Naive thymus-derived CD4-positive, alpha-beta T cell (primary cell): ENCODE measurements around the gene NDUFB8. TPM values are rescaled to one million over a fixed set of nuclear protein-coding genes. Genes with fewer than 3 reads are reported as not detected.

ENCODE experiments used
- ATAC-seq: fragments of 150-1000 bp; cut with Tn5 transposase; 2 replicates; pipeline ENCODE4 v1.10.0; 2021; ENCODE audit warnings: mild to moderate bottlenecking, moderate library complexity
- CTCF ChIA-PET: fragments of 350-600 bp; sonication (Branson Sonifier 250); formaldehyde crosslinking; loops from one replicate; lab custom pipeline; 2021; ENCODE audit warnings: antibody characterized with exemption; lab: Charles Lee
- POLR2A ChIA-PET: fragments of 350-600 bp; sonication (Branson Sonifier 250); formaldehyde crosslinking; loops from one replicate; lab custom pipeline; 2021; ENCODE audit warnings: antibody characterized with exemption, inconsistent platforms; lab: Charles Lee
- DNase-seq, 9 donors: peaks; one replicate each; pipeline versions ENCODE4 v3.0.0 to v3.0.0-alpha.2; 2020 to 2022; ENCODE audit warnings: mixed read lengths in 1 of 9
- H3K27ac ChIP-seq: one replicate; pipeline ENCODE4 v1.7.0; 2013; ENCODE audit warnings: mild to moderate bottlenecking, low read depth, low read length, moderate library complexity
- H3K27me3 ChIP-seq, 2 donors: one replicate each; pipeline ENCODE4 v1.7.0; 2013; ENCODE audit warnings: low read length in 2 of 2, mild to moderate bottlenecking in 2 of 2, moderate library complexity in 2 of 2; ENCODE audit not compliant: control insufficient read depth in 2 of 2, insufficient read depth in 2 of 2
- H3K36me3 ChIP-seq, 3 experiments: 1 replicate in 2 of 3; 2 replicates in 1 of 3; pipeline ENCODE4 v1.7.0; 2013; ENCODE audit warnings: low read length in 3 of 3, mild to moderate bottlenecking in 3 of 3, moderate library complexity in 1 of 3; ENCODE audit not compliant: insufficient read depth in 3 of 3, control insufficient read depth in 2 of 3
- H3K4me1 ChIP-seq, 2 donors: one replicate each; pipeline ENCODE4 v1.7.0; 2013; ENCODE audit warnings: low read length in 2 of 2, mild to moderate bottlenecking in 2 of 2, moderate library complexity in 1 of 2; ENCODE audit not compliant: control insufficient read depth in 2 of 2, insufficient read depth in 2 of 2
- H3K4me3 ChIP-seq: 2 replicates; pipeline ENCODE4 v1.7.0; 2013; ENCODE audit warnings: mild to moderate bottlenecking, low read length
- H3K9me3 ChIP-seq, 3 experiments: 1 replicate in 2 of 3; 2 replicates in 1 of 3; pipeline ENCODE4 v1.7.0; 2013; ENCODE audit warnings: low read length in 3 of 3; ENCODE audit not compliant: control insufficient read depth in 2 of 3
- H3K27ac Mint-ChIP-seq, 9 donors: one replicate each; pipeline ENCODE4 v1.8.0; 2020 to 2022; ENCODE audit warnings: mixed read lengths in 9 of 9, mild to moderate bottlenecking in 8 of 9, moderate library complexity in 5 of 9, inconsistent platforms in 2 of 9
- H3K27me3 Mint-ChIP-seq, 5 donors: one replicate each; pipeline ENCODE4 v1.8.0; 2021 to 2022; ENCODE audit warnings: mixed read lengths in 5 of 5, mild to moderate bottlenecking in 1 of 5
- H3K36me3 Mint-ChIP-seq, 5 donors: one replicate each; pipeline ENCODE4 v1.8.0; 2020 to 2022; ENCODE audit warnings: mixed read lengths in 5 of 5, mild to moderate bottlenecking in 3 of 5, inconsistent platforms in 1 of 5
- H3K4me1 Mint-ChIP-seq, 7 donors: one replicate each; pipeline ENCODE4 v1.8.0; 2020 to 2022; ENCODE audit warnings: mixed read lengths in 7 of 7, mild to moderate bottlenecking in 3 of 7, inconsistent platforms in 1 of 7
- H3K4me3 Mint-ChIP-seq, 10 donors: one replicate each; pipeline ENCODE4 v1.8.0; 2020 to 2022; ENCODE audit warnings: mild to moderate bottlenecking in 10 of 10, mixed read lengths in 10 of 10, moderate library complexity in 6 of 10, inconsistent platforms in 2 of 10
- H3K9me3 Mint-ChIP-seq, 11 donors: one replicate each; pipeline ENCODE4 v1.8.0; 2020 to 2022; ENCODE audit warnings: mixed read lengths in 11 of 11, mild to moderate bottlenecking in 4 of 11, inconsistent platforms in 1 of 11, moderate library complexity in 1 of 11
- intact Hi-C, 2 donors: fragments of 100-400 bp; cut with micrococcal nuclease; formaldehyde crosslinking; loops; one replicate each; pipeline ENCODE4 v1.15.1; 2023
- polyA plus RNA-seq, 2 donors: library from polyadenylated mRNA; unstranded; fragments of 300-500 nt; fragmentation: Illumina TruSeq; gene quantifications; one replicate each; pipeline ENCODE4 v1.2.3, GENCODE V29; 2021
- total RNA-seq, 6 experiments: library from RNA in 5 of 6; stranded (reverse) in 5 of 6; gene quantifications; 1 replicate in 5 of 6; 2 replicates in 1 of 6; pipeline ENCODE4 v1.2.3 and lab custom pipeline; 2021 to 2026

Gene NDUFB8
- total and polyA plus RNA-seq, 7 experiments from 2014 or later = 137 to 554 (median 160) TPM

- CTCF ChIA-PET = interaction anchor here (0.6 to 0.9 kb wide), 5 partner anchors 11 to 644 kb away, joined by 3 to 9 read pairs (median 3); no protein-coding TSS in a partner anchor
- no peaks in the 10 kb centered on the region for H3K9me3 Mint-ChIP-seq
- peak overlapping the region in 4 of 9 donors; percentile 7 to 43 (median 34) for H3K27ac Mint-ChIP-seq
- peaks cover 4 to 46% (median 24%) of the 10 kb centered on the region in 7 donors for H3K4me1 Mint-ChIP-seq
- peaks cover 3 to 35% (median 17%) of the 10 kb centered on the region in 5 donors for H3K36me3 Mint-ChIP-seq
- Histone ChIP-seq H3K27me3 (no peaks in the 10 kb centered on the region), H3K9me3 (no peaks in the 10 kb centered on the region), H3K4me3 (no peak overlapping the region), H3K27ac (no peak overlapping the region), H3K4me1 (peaks cover 0 to 17% of the 10 kb centered on the region in 2 donors), H3K36me3 (peaks cover 14 to 45% (median 21%) of the 10 kb centered on the region in 3 experiments)
- DNase-seq (no peak), ATAC-seq (no peak)
- intact Hi-C loops = no loop called here
- POLR2A ChIA-PET = interaction anchor here (0.6 to 1.1 kb wide), 3 partner anchors 9 to 339 kb away, joined by 3 read pairs; no protein-coding TSS in a partner anchor
- H3K27me3 Mint-ChIP-seq = no peaks in the 10 kb centered on the region
- H3K4me3 Mint-ChIP-seq = no peak overlapping the region
These were observed 7.4 kb downstream of the NDUFB8 start for GRCh38 chr10:100522107-100522801.

GRCh38 chr10:100520811-100521210, 8.9 kb downstream of the NDUFB8 start:
- ChIA-PET CTCF (interaction anchor here (0.7 to 4.0 kb wide), 6 partner anchors 10 to 177 kb away, joined by 3 to 45 read pairs (median 4); no protein-coding TSS in a partner anchor), POLR2A (interaction anchor here (0.8 to 1.2 kb wide), 2 partner anchors 14 to 15 kb away, joined by 3 read pairs; partner anchors contain the start of gene HIF1AN)
- Histone ChIP-seq H3K9me3 (no peaks in the 10 kb centered on the region), H3K4me1 (peaks cover 0 to 10% of the 10 kb centered on the region in 2 donors), H3K36me3 (peaks cover 7 to 34% (median 13%) of the 10 kb centered on the region in 3 experiments), H3K27ac (no peak overlapping the region), H3K27me3 (no peaks in the 10 kb centered on the region), H3K4me3 (no peak overlapping the region)
- no peak for DNase-seq
- Mint-ChIP-seq H3K4me1 (peaks cover 4 to 49% (median 14%) of the 10 kb centered on the region in 7 donors), H3K27me3 (no peaks in the 10 kb centered on the region), H3K36me3 (peaks cover 3 to 36% (median 16%) of the 10 kb centered on the region in 5 donors), H3K27ac (peak overlapping the region in 4 of 9 donors; percentile 9 to 66 (median 50)), H3K4me3 (no peak overlapping the region), H3K9me3 (no peaks in the 10 kb centered on the region)
- ATAC-seq = no peak
- intact Hi-C loops = no loop called here

GRCh38 chr10:100519311-100520051, 10.2 kb downstream of the NDUFB8 start, which contains the start of gene SEC31B:
Gene SEC31B (minus strand): TSS chr10:100519861. CDS start chr10:100516952, 2,909 bp downstream.
- peaks cover 0 to 32% (median 18%) of the 10 kb centered on the region in 5 donors for H3K36me3 Mint-ChIP-seq
- peak within 1 kb of the TSS in 1 of 10 donors; percentile 30 for H3K4me3 Mint-ChIP-seq

DNA sequence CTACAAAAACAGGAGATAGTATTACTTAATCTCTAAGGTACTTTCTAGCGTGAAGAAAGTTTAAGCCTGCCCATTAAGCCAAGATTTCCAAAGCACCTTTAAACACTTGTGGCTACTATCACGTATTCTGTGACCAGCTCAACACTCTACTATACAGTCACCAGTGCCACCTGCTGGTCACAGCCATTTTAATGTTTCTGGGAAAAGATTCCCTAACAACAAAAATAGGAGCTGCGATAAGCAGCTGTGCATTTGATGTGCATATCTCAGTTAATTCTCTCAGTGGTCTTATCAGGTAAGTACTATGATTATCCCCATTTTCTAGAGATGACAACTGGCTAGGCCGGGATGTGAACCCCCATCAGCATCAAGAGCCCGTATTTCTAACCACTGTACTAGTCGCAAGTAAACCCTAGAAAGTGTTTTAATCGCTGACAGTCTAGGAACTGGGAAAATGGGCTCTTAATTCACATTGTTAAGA, 10.9 kb downstream of the NDUFB8 start:
- DNase-seq = peak in 7 of 9 donors; percentile 48 to 65 (median 58)
- ChIA-PET POLR2A (interaction anchor here (0.6 to 1.4 kb wide), 5 partner anchors 8 to 487 kb away, joined by 3 to 8 read pairs (median 4); partner anchors contain the start of gene HIF1AN), CTCF (interaction anchor here (0.8 to 4.0 kb wide), 20 partner anchors 9 to 323 kb away, joined by 3 to 45 read pairs (median 6); no protein-coding TSS in a partner anchor)
- Histone ChIP-seq H3K9me3 (no peaks in the 10 kb centered on the region), H3K27ac (no peak overlapping the region), H3K4me3 (no peak overlapping the region), H3K27me3 (no peaks in the 10 kb centered on the region), H3K36me3 (peaks cover 0 to 20% (median 7%) of the 10 kb centered on the region in 3 experiments), H3K4me1 (peaks cover 0 to 10% of the 10 kb centered on the region in 2 donors)
- intact Hi-C loops = loop anchor here (1.0 kb wide), 5 partner anchors 10 to 180 kb away; no protein-coding TSS in a partner anchor
- Mint-ChIP-seq H3K27me3 (no peaks in the 10 kb centered on the region), H3K4me1 (peaks cover 4 to 49% (median 16%) of the 10 kb centered on the region in 7 donors), H3K27ac (peak overlapping the region in 5 of 9 donors; percentile 62 to 83 (median 72)), H3K9me3 (no peaks in the 10 kb centered on the region), H3K36me3 (peaks cover 0 to 38% (median 18%) of the 10 kb centered on the region in 5 donors), H3K4me3 (peak overlapping the region in 1 of 10 donors; percentile 30)
- peak; percentile 83 for ATAC-seq

More at GRCh38 chr10:100519311-100520051, 10.2 kb downstream of the NDUFB8 start, which contains the start of gene SEC31B:
- Histone ChIP-seq H3K36me3 (peaks cover 4 to 27% (median 7%) of the 10 kb centered on the region in 3 experiments), H3K27me3 (no peaks in the 10 kb centered on the region), H3K4me3 (no peak within 1 kb of the TSS), H3K9me3 (no peaks in the 10 kb centered on the region), H3K27ac (no peak within 1 kb of the TSS), H3K4me1 (peaks cover 0 to 10% of the 10 kb centered on the region in 2 donors)
- Mint-ChIP-seq H3K27ac (peak within 1 kb of the TSS in 7 of 9 donors; percentile 62 to 83 (median 71)), H3K9me3 (no peaks in the 10 kb centered on the region), H3K4me1 (peaks cover 4 to 49% (median 13%) of the 10 kb centered on the region in 7 donors), H3K27me3 (no peaks in the 10 kb centered on the region)
- ATAC-seq = peak; percentile 13
- intact Hi-C loops = no loop called here
- POLR2A ChIA-PET = interaction anchor here (1.4 kb wide), 2 partner anchors 10 to 16 kb away, joined by 5 to 8 read pairs; partner anchors contain the start of gene HIF1AN
- DNase-seq = no peak
- CTCF ChIA-PET = interaction anchor here (0.6 to 4.0 kb wide), 18 partner anchors 8 to 324 kb away, joined by 3 to 45 read pairs (median 6); no protein-coding TSS in a partner anchor

DNA sequence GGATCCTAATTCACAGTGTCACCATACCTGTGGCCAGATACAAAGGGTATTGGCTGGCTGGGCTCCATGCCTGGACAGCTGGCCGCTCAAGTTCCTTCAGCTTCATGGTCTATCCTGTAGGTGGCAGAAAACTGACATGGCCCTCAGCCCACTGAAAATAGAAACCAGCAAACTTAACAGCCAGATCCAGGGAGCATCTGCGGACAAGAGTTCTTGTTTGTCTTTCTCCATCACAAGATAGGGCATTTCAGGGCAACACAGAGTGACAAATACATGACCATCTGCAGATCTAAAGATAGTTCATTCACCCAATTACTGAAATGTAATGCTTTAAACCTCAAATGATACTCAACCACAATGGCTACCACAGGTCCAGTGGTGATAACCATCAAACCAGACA, 12.8 kb downstream of the NDUFB8 start:
- ChIA-PET CTCF (interaction anchor here (0.7 to 2.9 kb wide), 3 partner anchors 8 to 923 kb away, joined by 3 to 39 read pairs (median 4); no protein-coding TSS in a partner anchor), POLR2A (no interaction called here)

More for the DNA sequence above, 12.8 kb downstream of the NDUFB8 start:
- H3K36me3 ChIP-seq = peaks cover 0 to 10% (median 7%) of the 10 kb centered on the region in 3 experiments
- Mint-ChIP-seq H3K27ac (peak overlapping the region in 2 of 9 donors; percentile 14 to 33), H3K9me3 (no peaks in the 10 kb centered on the region), H3K4me3 (no peak overlapping the region), H3K4me1 (peaks cover 7 to 60% (median 28%) of the 10 kb centered on the region in 7 donors), H3K27me3 (no peaks in the 10 kb centered on the region), H3K36me3 (peaks cover 0 to 47% (median 23%) of the 10 kb centered on the region in 5 donors)
- H3K4me1 ChIP-seq = peaks cover 7 to 17% of the 10 kb centered on the region in 2 donors
- H3K27ac ChIP-seq = no peak overlapping the region
- DNase-seq (no peak), ATAC-seq (no peak)
- intact Hi-C loops = no loop called here
- H3K27me3 ChIP-seq = no peaks in the 10 kb centered on the region
- no peaks in the 10 kb centered on the region for H3K9me3 ChIP-seq
- H3K4me3 ChIP-seq = no peak overlapping the region
